HEK293T (cell line): ENCODE data around the gene ABHD11.
A peak's percentile ranks its signal among the peaks of the same experiment; 100 is the strongest.

Experiments
- ARNT ChIP-seq: fragments of 450-650 bp; IDR thresholded peaks from 2 replicates; pipeline ENCODE4 v1.6.1; 2017; ENCODE audit warnings: mild to moderate bottlenecking
- BHLHE40 ChIP-seq: fragments of 450-650 bp; IDR thresholded peaks from 2 replicates; pipeline ENCODE4 v1.6.1; 2016; ENCODE audit warnings: mild to moderate bottlenecking, moderate library complexity, borderline replicate concordance
- FOXA1 ChIP-seq: fragments of 450-650 bp; IDR thresholded peaks from 2 replicates; pipeline ENCODE4 v1.6.1; 2016; ENCODE audit warnings: mild to moderate bottlenecking
- FOXK2 ChIP-seq: fragments of 450-650 bp; IDR thresholded peaks from 2 replicates; pipeline ENCODE4 v1.6.1; 2016; ENCODE audit warnings: mild to moderate bottlenecking
- FOXM1 ChIP-seq: fragments of 450-650 bp; IDR thresholded peaks from 2 replicates; pipeline ENCODE4 v1.6.1; 2017; ENCODE audit warnings: mild to moderate bottlenecking, borderline replicate concordance
- HDGF ChIP-seq: fragments of 450-650 bp; IDR thresholded peaks from 2 replicates; pipeline ENCODE4 v1.6.1; 2017; ENCODE audit warnings: antibody characterized with exemption, borderline replicate concordance
- L3MBTL2 ChIP-seq: fragments of 450-650 bp; conservative IDR thresholded peaks from 2 replicates; pipeline ENCODE4 v1.6.1; 2016; ENCODE audit warnings: mild to moderate bottlenecking
- NFRKB ChIP-seq: fragments of 450-650 bp; IDR thresholded peaks from 2 replicates; pipeline ENCODE4 v1.6.1; 2016; ENCODE audit warnings: mild to moderate bottlenecking, moderate library complexity
- SUZ12 ChIP-seq: fragments of 450-650 bp; IDR thresholded peaks from 2 replicates; pipeline ENCODE4 v1.6.1; 2016; ENCODE audit warnings: mild to moderate bottlenecking
- ZNF384 ChIP-seq: fragments of 450-650 bp; IDR thresholded peaks from 2 replicates; pipeline ENCODE4 v1.6.1; 2016

DNA sequence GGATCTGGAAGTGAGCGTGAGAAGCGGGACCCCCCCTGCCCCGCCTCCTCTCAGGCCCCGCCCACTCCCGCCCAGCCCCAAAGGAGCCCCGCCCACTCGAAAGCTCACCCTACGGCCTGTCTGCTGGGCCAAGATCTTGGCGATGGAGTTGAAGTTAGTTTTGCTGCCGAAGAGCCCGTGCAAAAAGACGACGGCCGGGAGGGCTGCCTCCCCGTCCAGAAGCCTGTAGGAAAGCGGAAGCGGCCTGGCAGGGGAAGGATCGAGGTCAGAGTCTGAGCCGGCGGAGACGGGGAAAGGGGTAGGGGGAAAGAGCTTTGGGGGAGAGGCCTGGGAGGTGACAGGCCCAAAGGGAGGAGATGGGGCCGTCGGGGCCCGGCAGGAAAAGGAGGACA is 386 bp downstream of the ABHD11 start:
- TF ChIP-seq HDGF (no peak), L3MBTL2 (peak; percentile 72), FOXK2 (no peak), BHLHE40 (no peak), FOXA1 (no peak), SUZ12 (no peak), ARNT (no peak), FOXM1 (no peak), ZNF384 (no peak), NFRKB (no peak)
